MCF 10A (cell line): Measurements from ENCODE around the gene RIIAD1. TPM values are rescaled to one million over a fixed set of nuclear protein-coding genes. Genes with fewer than 3 reads are reported as not detected.
"Not testable (repeated sequence)": the region's sequence is repeated elsewhere in the genome, so short reads cannot be mapped to it uniquely, and the experiment has no call there.

Source experiments
- BruUV-seq: library from RNA; stranded (reverse); fragments of 400-500 nt; replicated peaks from 2 replicates; lab custom pipeline; 2021; lab: Mats Ljungman, UMichigan
- CTCF ChIA-PET: fragments of 300-600 bp; sonication (Branson Sonifier 250); formaldehyde crosslinking; extraction: SDS; loops from one replicate; lab custom pipeline; 2021; ENCODE audit warnings: antibody characterized with exemption, inconsistent platforms; lab: Yijun Ruan, JAX
- POLR2A ChIA-PET: fragments of 300-600, 350-650 bp; sonication (Branson Sonifier 250); formaldehyde crosslinking; extraction: SDS; loops from one replicate; lab custom pipeline; 2020; ENCODE audit warnings: antibody characterized with exemption, inconsistent platforms; lab: Yijun Ruan, JAX
- DNase-seq: peaks from one replicate; pipeline ENCODE4 v3.0.0-alpha.2; 2018; ENCODE audit not compliant: unreplicated experiment
- H3K27ac Mint-ChIP-seq: one replicate; pipeline ENCODE4 v1.8.0; 2022; ENCODE audit warnings: mild to moderate bottlenecking, low read depth, mixed read lengths; ENCODE audit not compliant: unreplicated experiment
- H3K27me3 Mint-ChIP-seq: one replicate; pipeline ENCODE4 v1.8.0; 2022; ENCODE audit warnings: mixed read lengths; ENCODE audit not compliant: insufficient read depth, unreplicated experiment
- H3K36me3 Mint-ChIP-seq: one replicate; pipeline ENCODE4 v1.8.0; 2022; ENCODE audit warnings: mild to moderate bottlenecking, moderate library complexity, mixed read lengths; ENCODE audit not compliant: insufficient read depth, unreplicated experiment
- H3K4me1 Mint-ChIP-seq: one replicate; pipeline ENCODE4 v1.8.0; 2022; ENCODE audit warnings: mixed read lengths; ENCODE audit not compliant: insufficient read depth, unreplicated experiment
- H3K4me3 Mint-ChIP-seq: one replicate; pipeline ENCODE4 v1.8.0; 2022; ENCODE audit warnings: mild to moderate bottlenecking, moderate library complexity, mixed read lengths; ENCODE audit not compliant: unreplicated experiment
- H3K9me3 Mint-ChIP-seq: one replicate; pipeline ENCODE4 v1.8.0; 2022; ENCODE audit warnings: mixed read lengths; ENCODE audit not compliant: unreplicated experiment
- intact Hi-C: fragments of 100-400 bp; cut with micrococcal nuclease; formaldehyde crosslinking; loops from 2 replicates; pipeline ENCODE4 v1.14.1; 2022
- total RNA-seq: library from RNA; stranded (reverse); gene quantifications from 2 replicates; pipeline ENCODE4 v1.2.3, GENCODE V29; 2022
- TF ChIP-seq, protein P1 (sequence below): fragments of 200-600 bp; IDR thresholded peaks from one replicate; pipeline ENCODE4 v1.8.0; 2022; ENCODE audit warnings: antibody characterized with exemption, mild to moderate bottlenecking; ENCODE audit not compliant: unreplicated experiment

Gene RIIAD1
- total RNA-seq, 1 experiment from 2014 or later, result not detected

DNA sequence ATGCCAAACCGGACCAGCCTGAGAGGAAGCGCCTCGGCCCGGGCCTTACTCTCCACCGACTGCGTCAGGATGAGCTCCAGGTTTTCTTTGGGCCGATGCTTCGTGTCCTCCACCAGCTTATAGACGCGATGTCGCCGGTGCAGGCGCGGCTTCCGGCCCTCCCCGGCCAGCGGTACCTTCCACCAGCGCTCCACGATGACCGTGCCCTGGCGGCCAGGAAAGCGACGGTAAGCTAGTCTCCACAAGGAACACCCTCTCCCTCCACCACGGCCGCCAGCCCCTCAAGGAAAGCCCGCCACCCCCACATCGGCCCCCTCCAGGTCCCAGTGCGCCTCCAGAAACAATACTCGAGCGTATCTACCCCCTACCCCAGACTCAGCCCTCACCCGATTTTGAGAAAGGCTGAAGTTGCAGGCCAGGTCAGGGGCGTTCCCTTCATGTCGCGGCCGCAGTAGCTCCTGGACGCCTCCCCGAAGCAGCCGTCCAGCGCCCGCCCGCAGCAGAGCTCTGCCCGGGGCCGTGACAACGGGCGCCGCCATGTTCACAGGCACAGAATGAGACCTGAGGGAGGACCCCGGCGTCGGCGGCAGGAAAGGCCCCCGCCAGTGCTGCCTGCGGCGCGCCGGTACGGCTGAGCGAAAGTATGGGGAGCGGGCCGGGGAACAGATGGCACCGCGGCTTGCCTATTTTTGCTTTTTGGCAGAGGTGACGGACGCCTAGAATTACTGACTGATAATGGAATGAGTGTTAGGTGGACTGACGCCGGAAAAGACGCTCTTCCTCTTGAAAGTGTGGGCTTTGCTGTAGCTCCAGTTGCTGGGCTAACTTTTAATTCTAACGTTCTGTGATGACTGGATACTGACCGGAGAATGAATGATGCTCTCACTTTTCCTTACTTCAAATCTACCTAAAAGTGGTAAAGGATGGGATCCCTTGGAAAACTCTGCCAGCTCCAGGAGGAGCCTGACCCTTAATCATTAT, 41.9 kb downstream of the RIIAD1 start, which contains the start of gene MRPL9:
Gene MRPL9, minus strand, starts transcription at position 556 of the 981 bp plus-strand sequence. Its CDS starts 17 bp downstream, at position 539.
- Mint-ChIP-seq H3K4me1 (peaks cover 17% of the 10 kb centered on the region), H3K4me3 (peak within 1 kb of the TSS; percentile 92), H3K27ac (peak within 1 kb of the TSS; percentile 97), H3K9me3 (no peaks in the 10 kb centered on the region), H3K36me3 (peaks cover 38% of the 10 kb centered on the region), H3K27me3 (no peaks in the 10 kb centered on the region)
- TF ChIP-seq, protein P1, sequence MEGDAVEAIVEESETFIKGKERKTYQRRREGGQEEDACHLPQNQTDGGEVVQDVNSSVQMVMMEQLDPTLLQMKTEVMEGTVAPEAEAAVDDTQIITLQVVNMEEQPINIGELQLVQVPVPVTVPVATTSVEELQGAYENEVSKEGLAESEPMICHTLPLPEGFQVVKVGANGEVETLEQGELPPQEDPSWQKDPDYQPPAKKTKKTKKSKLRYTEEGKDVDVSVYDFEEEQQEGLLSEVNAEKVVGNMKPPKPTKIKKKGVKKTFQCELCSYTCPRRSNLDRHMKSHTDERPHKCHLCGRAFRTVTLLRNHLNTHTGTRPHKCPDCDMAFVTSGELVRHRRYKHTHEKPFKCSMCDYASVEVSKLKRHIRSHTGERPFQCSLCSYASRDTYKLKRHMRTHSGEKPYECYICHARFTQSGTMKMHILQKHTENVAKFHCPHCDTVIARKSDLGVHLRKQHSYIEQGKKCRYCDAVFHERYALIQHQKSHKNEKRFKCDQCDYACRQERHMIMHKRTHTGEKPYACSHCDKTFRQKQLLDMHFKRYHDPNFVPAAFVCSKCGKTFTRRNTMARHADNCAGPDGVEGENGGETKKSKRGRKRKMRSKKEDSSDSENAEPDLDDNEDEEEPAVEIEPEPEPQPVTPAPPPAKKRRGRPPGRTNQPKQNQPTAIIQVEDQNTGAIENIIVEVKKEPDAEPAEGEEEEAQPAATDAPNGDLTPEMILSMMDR, result no peak
- ChIA-PET CTCF (interaction anchor here (0.5 to 2.6 kb wide), 10 partner anchors 30 to 597 kb away, joined by 3 to 16 read pairs (median 3); partner anchors contain the start of genes C2CD4D and ZNF687), POLR2A (interaction anchor here (0.6 to 3.5 kb wide), 33 partner anchors 10 to 1656 kb away, joined by 3 to 56 read pairs (median 4); partner anchors contain the start of genes PI4KB, PSMB4, SELENBP1 and SNX27)
- BruUV-seq, result no TSS peak
- intact Hi-C loops, result loop anchor here (1.0 kb wide), 3 partner anchors 27 to 73 kb away; partner anchors contain the start of gene TDRKH
- peak; percentile 84 for DNase-seq

DNA sequence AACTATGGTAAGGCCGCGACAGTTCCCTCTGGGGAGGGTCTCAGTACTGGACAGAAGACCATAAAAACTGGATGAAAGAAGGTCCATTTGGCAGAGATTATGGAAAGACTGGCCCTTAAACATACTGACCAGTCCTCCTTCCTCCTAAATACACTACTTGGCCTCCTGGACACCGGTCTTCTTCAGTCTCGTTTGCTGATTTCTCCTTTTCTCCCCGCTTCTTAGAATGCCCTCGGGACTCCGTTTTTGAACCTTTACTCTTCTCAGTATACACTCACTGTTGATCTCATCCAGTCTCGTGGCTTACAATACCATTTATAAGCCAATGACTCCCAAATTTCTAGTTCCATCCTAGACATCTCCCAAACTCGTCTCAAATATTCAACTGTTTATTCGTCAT, 42.7 kb downstream of the RIIAD1 start:
- TF ChIP-seq, protein P1, result no peak
- ChIA-PET CTCF (interaction anchor here (0.5 to 2.6 kb wide), 8 partner anchors 31 to 482 kb away, joined by 3 to 16 read pairs (median 4); partner anchors contain the start of genes C2CD4D and ZNF687), POLR2A (interaction anchor here (0.7 to 3.5 kb wide), 23 partner anchors 9 to 437 kb away, joined by 3 to 56 read pairs (median 6); partner anchors contain the start of genes PI4KB, PSMB4, SNX27 and TDRKH)
- DNase-seq, result no peak
- peak overlapping the region; percentile 97 for H3K27ac Mint-ChIP-seq
- peaks cover 30% of the 10 kb centered on the region for H3K36me3 Mint-ChIP-seq
- H3K9me3 Mint-ChIP-seq, result no peaks in the 10 kb centered on the region
- intact Hi-C loops, result loop anchor here (1.0 kb wide), 3 partner anchors 26 to 72 kb away; partner anchors contain the start of gene TDRKH
- no TSS peak for BruUV-seq
- no peaks in the 10 kb centered on the region for H3K27me3 Mint-ChIP-seq
- peak overlapping the region; percentile 92 for H3K4me3 Mint-ChIP-seq
- H3K4me1 Mint-ChIP-seq, result peaks cover 17% of the 10 kb centered on the region

DNA sequence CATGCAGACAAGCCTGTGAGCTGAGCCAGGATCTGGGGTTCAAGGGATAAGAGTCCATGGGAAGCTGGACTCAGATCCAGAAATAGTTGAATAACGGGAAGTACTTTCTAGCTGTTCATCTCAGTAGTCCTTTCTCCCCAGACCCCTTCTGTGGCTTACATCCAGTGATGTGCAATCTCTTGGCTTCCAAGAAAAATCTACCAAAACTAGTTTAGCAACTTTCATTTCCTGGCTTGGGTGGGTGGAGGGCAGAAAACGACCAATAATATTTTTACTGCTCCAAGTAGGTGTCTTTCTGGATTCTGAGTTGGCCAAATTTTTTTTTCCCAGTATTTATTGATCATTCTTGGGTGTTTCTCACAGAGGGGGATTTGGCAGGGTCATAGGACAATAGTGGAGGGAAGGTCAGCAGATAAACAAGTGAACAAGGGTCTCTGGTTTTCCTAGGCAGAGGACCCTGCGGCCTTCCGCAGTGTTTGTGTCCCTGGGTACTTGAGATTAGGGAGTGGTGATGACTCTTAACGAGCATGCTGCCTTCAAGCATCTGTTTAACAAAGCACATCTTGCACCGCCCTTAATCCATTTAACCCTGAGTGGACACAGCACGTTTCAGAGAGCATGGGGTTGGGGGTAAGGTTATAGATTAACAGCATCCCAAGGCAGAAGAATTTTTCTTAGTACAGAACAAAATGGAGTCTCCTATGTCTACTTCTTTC, 47.2 kb downstream of the RIIAD1 start:
- H3K27ac Mint-ChIP-seq, result not testable (repeated sequence)

DNA sequence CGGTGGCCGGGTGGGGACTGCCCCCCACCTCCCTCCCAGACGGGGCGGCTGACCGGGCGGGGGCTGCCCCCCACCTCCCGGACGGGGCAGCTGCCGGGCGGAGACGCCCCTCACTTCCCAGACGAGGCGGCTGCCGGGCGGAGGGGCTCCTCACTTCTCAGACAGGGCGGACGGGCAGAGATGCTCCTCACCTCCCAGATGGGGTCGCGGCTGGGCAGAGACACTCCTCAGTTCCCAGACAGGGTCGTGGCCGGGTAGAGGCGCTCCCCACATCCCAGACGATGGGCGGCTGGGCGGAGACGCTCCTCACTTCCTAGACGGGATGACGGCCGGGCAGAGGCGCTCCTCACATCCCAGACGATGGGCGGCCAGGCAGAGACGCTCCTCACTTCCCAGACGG, 47.9 kb downstream of the RIIAD1 start:
- CTCF ChIA-PET, H3K27me3 Mint-ChIP-seq, H3K9me3 Mint-ChIP-seq, H3K36me3 Mint-ChIP-seq, H3K4me3 Mint-ChIP-seq, intact Hi-C loops, POLR2A ChIA-PET, H3K27ac Mint-ChIP-seq, DNase-seq, BruUV-seq: not testable (repeated sequence)
- H3K4me1 Mint-ChIP-seq, result peaks cover 18% of the 10 kb centered on the region

More for the DNA sequence above, 47.2 kb downstream of the RIIAD1 start:
- POLR2A ChIA-PET, intact Hi-C loops, BruUV-seq, H3K9me3 Mint-ChIP-seq, H3K27me3 Mint-ChIP-seq, DNase-seq, H3K36me3 Mint-ChIP-seq, H3K4me3 Mint-ChIP-seq: not testable (repeated sequence)
- CTCF ChIA-PET, result interaction anchor here (0.9 kb wide), 1 partner anchor 114 kb away, joined by 3 read pairs; no protein-coding TSS in a partner anchor
- peaks cover 17% of the 10 kb centered on the region for H3K4me1 Mint-ChIP-seq
